Measurements from ENCODE around the gene CHEK2. TPM values are rescaled to one million over a fixed set of nuclear protein-coding genes. Genes with fewer than 3 reads are reported as not detected.

Gene CHEK2
- total and polyA plus RNA-seq, 4 donors = 8.6 to 11.9 (median 9.5) TPM

DNA sequence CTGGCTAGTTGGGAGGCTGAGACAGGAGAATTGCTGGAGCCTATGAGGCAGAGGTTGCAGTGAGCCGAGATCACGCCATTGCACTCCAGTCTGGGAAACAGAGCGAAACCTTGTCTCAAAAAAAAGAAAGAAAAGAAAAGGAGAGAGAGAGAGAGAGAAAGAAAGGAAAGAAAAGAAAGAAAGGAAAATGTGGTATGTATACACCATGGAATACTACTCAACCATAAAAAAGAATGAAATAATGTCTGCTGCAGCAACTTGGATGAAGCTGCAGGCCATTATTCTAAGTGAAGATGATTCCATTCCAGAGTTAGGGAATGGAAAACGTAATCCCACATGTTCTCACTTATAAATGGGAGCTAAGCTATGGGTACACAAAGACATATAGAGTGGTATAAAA lies 92.8 kb downstream of the CHEK2 start:
- Histone ChIP-seq H3K4me1 (ENCODE audit: control insufficient read depth, insufficient read depth, low read length) (no peaks in the 10 kb centered on the region), H3K36me3 (ENCODE audit: control insufficient read depth, insufficient read depth, low read length) (no peaks in the 10 kb centered on the region), H3K27me3 (ENCODE audit: control insufficient read depth, insufficient read depth, low read length) (no peaks in the 10 kb centered on the region), H3K27ac (ENCODE audit: low read depth, low read length) (no peak overlapping the region), H3K9me3 (ENCODE audit: control insufficient read depth, insufficient read depth, low read length) (no peaks in the 10 kb centered on the region), H3K4me3 (ENCODE audit: low read depth, low read length) (no peak overlapping the region)
- 100% methylated on average over 2 of the region's 4 CpGs for WGBS (ENCODE audit: insufficient coverage)
- no peak for DNase-seq (ENCODE audit: low read depth in 4 of 6, low spot score in 6 of 6)

DNA sequence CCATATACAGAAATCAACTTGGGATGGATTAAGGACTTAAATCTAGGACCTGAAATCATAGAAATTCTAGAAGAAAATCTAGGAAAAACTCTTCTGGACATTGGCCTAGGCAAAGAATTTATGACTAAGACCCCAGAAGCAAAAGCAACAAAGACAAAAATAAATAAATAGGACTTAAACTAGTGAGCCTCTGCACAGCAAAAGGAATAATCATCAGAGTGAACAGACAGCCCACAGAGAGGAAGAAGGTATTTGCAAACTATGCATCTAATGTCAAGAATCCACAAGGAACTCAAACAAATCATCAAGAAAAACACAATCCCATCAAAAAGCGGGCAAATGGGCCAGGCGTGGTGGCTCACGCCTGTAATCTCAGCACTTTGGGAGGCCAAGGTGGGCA lies 94.4 kb downstream of the CHEK2 start:
- WGBS (ENCODE audit: insufficient coverage) = no CpG with 5 or more reads among the region's 3 CpGs
- Histone ChIP-seq H3K4me1 (ENCODE audit: control insufficient read depth, insufficient read depth, low read length) (no peaks in the 10 kb centered on the region), H3K4me3 (ENCODE audit: low read depth, low read length) (no peak overlapping the region), H3K27me3 (ENCODE audit: control insufficient read depth, insufficient read depth, low read length) (no peaks in the 10 kb centered on the region), H3K36me3 (ENCODE audit: control insufficient read depth, insufficient read depth, low read length) (no peaks in the 10 kb centered on the region), H3K27ac (ENCODE audit: low read depth, low read length) (no peak overlapping the region), H3K9me3 (ENCODE audit: control insufficient read depth, insufficient read depth, low read length) (no peaks in the 10 kb centered on the region)
- no peak for DNase-seq (ENCODE audit: low read depth in 4 of 6, low spot score in 6 of 6)

DNA sequence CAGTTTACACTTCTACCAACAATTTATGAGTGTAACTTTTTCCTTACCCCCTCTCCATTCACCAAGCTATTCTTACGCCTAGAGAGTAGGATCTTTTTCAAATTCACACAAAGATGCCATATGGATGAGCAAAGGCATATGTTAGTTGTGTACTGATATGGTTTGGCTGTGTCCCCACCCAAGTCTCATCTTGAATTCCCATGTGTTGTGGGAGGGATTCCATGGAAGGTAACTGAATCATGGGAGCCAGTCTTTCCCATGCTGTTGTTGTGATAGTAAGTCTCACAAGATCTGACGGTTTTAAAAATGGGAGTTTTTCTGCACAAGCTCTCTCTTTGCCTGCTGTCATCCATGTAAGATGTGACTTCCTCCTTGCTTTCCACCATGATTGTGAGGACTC lies 102.3 kb downstream of the CHEK2 start:
- Histone ChIP-seq H3K4me3 (ENCODE audit: low read depth, low read length) (no peak overlapping the region), H3K9me3 (ENCODE audit: control insufficient read depth, insufficient read depth, low read length) (no peaks in the 10 kb centered on the region), H3K27ac (ENCODE audit: low read depth, low read length) (no peak overlapping the region), H3K4me1 (ENCODE audit: control insufficient read depth, insufficient read depth, low read length) (no peaks in the 10 kb centered on the region), H3K27me3 (ENCODE audit: control insufficient read depth, insufficient read depth, low read length) (no peaks in the 10 kb centered on the region), H3K36me3 (ENCODE audit: control insufficient read depth, insufficient read depth, low read length) (no peaks in the 10 kb centered on the region)
- DNase-seq (ENCODE audit: low read depth in 4 of 6, low spot score in 6 of 6) = peak in 1 of 6 donors; percentile 80
- no CpG with 5 or more reads among the region's 2 CpGs for WGBS (ENCODE audit: insufficient coverage)

Small RNA genes within 50 kb of the gene (small RNA-seq; reads per million reads assigned to genes)
- gene RN7SL162P (ENCODE audit: low replicate concordance) = not detected

Other genes starting within 250 kb of the CHEK2 start
- 10 to 100 TPM; 39.6 to 44.0 TPM for gene TTC28, start 62.0 kb downstream of the CHEK2 start, total RNA-seq
- gene TTC28, start 62.0 kb downstream of the CHEK2 start, polyA plus RNA-seq (ENCODE audit: insufficient read length in 2 of 2) = 10 to 100 TPM; 19.4 to 21.1 TPM
- gene HSCB, start 219 bp upstream of the CHEK2 start, total RNA-seq = 10 to 100 TPM in 1 of 2 donors, 1 to 10 TPM in 1; 8.5 to 14.7 TPM
- gene HSCB, start 219 bp upstream of the CHEK2 start, polyA plus RNA-seq (ENCODE audit: insufficient read length in 2 of 2) = 10 to 100 TPM; 13.2 to 17.1 TPM
- 10 to 100 TPM; 20.8 to 26.8 TPM for gene CCDC117, start 30.9 kb upstream of the CHEK2 start, total RNA-seq
- 10 to 100 TPM; 12.9 to 18.4 TPM for gene CCDC117, start 30.9 kb upstream of the CHEK2 start, polyA plus RNA-seq (ENCODE audit: insufficient read length in 2 of 2)
- 100 to 1,000 TPM in 1 of 2 donors, 10 to 100 TPM in 1; 74.7 to 105 TPM for gene XBP1, start 58.7 kb upstream of the CHEK2 start, total RNA-seq
- 10 to 100 TPM; 49.2 to 57.0 TPM for gene XBP1, start 58.7 kb upstream of the CHEK2 start, polyA plus RNA-seq (ENCODE audit: insufficient read length in 2 of 2)
- 10 to 100 TPM in 1 of 2 donors, 1 to 10 TPM in 1; 8.9 to 10.4 TPM for gene ZNRF3, start 141.8 kb upstream of the CHEK2 start, total RNA-seq
- 10 to 100 TPM; 12.3 to 13.0 TPM for gene ZNRF3, start 141.8 kb upstream of the CHEK2 start, polyA plus RNA-seq (ENCODE audit: insufficient read length in 2 of 2)

All from spinal cord (tissue), 10 donors.